PC-9 (cell line): Measurements from ENCODE around the gene PIH1D1. TPM values are rescaled to one million over a fixed set of nuclear protein-coding genes. Genes with fewer than 3 reads are reported as not detected.

Source experiments
- BruUV-seq: library from RNA; stranded (reverse); fragments of 400-500 nt; replicated peaks from 2 replicates; lab custom pipeline; 2021; lab: Mats Ljungman, UMichigan
- CTCF ChIA-PET: fragments of 300-600 bp; sonication (Branson Sonifier 250); formaldehyde crosslinking; loops from one replicate; lab custom pipeline; 2022; ENCODE audit warnings: antibody characterized with exemption; lab: Charles Lee
- POLR2A ChIA-PET: fragments of 300-600 bp; sonication (Branson Sonifier 250); formaldehyde crosslinking; loops from one replicate; lab custom pipeline; 2022; ENCODE audit warnings: antibody characterized with exemption; ENCODE audit not compliant: unreplicated experiment; lab: Charles Lee
- DNase-seq, 2 experiments: peaks; one replicate each; pipeline versions ENCODE4 v3.0.0 to v3.0.0-alpha.2; 2015 to 2022; ENCODE audit warnings: mixed read lengths in 1 of 2
- H2AFZ ChIP-seq: fragments of 200-600 bp; sonication (generic); 2 replicates; pipeline ENCODE4 v1.8.1; 2017; ENCODE audit warnings: antibody characterized with exemption
- H3F3A ChIP-seq: fragments of 200-600 bp; sonication (generic); 2 replicates; pipeline ENCODE4 v1.8.1; 2017; ENCODE audit warnings: antibody characterized with exemption, mild to moderate bottlenecking, low read depth; ENCODE audit not compliant: insufficient read depth
- H3K27ac ChIP-seq: fragments of 200-600 bp; sonication (generic); 2 replicates; pipeline ENCODE4 v1.6.1; 2016; ENCODE audit warnings: mixed run types
- H3K27me3 ChIP-seq: fragments of 200-600 bp; sonication (generic); 2 replicates; pipeline ENCODE4 v1.6.1; 2016; ENCODE audit warnings: low read depth, mixed run types; ENCODE audit not compliant: insufficient read depth
- H3K36me3 ChIP-seq: fragments of 200-600 bp; sonication (generic); 2 replicates; pipeline ENCODE4 v1.6.1; 2016; ENCODE audit warnings: low read depth, mixed run types
- H3K4me1 ChIP-seq: fragments of 200-600 bp; sonication (generic); replicated peaks from 2 replicates; pipeline ENCODE4 v1.6.1; 2016; ENCODE audit warnings: mixed run types; ENCODE audit not compliant: insufficient read depth
- H3K4me2 ChIP-seq: fragments of 200-600 bp; sonication (generic); 2 replicates; pipeline ENCODE4 v1.6.1; 2017; ENCODE audit warnings: mixed run types
- H3K4me3 ChIP-seq: fragments of 200-600 bp; sonication (generic); 2 replicates; pipeline ENCODE4 v1.6.1; 2016; ENCODE audit warnings: mixed run types
- H3K79me2 ChIP-seq: fragments of 200-600 bp; sonication (generic); 2 replicates; pipeline ENCODE4 v1.6.1; 2017; ENCODE audit warnings: low read depth, mixed run types
- H3K9me2 ChIP-seq: fragments of 200-600 bp; sonication (generic); 2 replicates; pipeline ENCODE4 v1.8.1; 2017; ENCODE audit warnings: mild to moderate bottlenecking; ENCODE audit not compliant: insufficient read depth
- H3K9me3 ChIP-seq: fragments of 200-600 bp; sonication (generic); 2 replicates; pipeline ENCODE4 v1.8.1; 2016; ENCODE audit warnings: low read depth; ENCODE audit not compliant: insufficient read depth
- H4K20me1 ChIP-seq: fragments of 200-600 bp; sonication (generic); 2 replicates; pipeline ENCODE4 v1.8.1; 2017; ENCODE audit not compliant: insufficient read depth
- CTCF ChIP-seq: fragments of 200-600 bp; sonication (generic); conservative IDR thresholded peaks from 2 replicates; pipeline ENCODE4 v1.6.1; 2017; ENCODE audit warnings: mixed run types, antibody characterized with exemption, mild to moderate bottlenecking, moderate library complexity
- EZH2 ChIP-seq: fragments of 200-600 bp; sonication (generic); IDR thresholded peaks from 2 replicates; pipeline ENCODE4 v1.8.0; 2017; ENCODE audit warnings: antibody characterized with exemption, low read depth
- intact Hi-C: fragments of 100-400 bp; cut with micrococcal nuclease; formaldehyde crosslinking; loops from one replicate; pipeline ENCODE4 v1.10.0; 2022; ENCODE audit not compliant: unreplicated experiment
- total RNA-seq: library from RNA; stranded (reverse); gene quantifications from 2 replicates; pipeline ENCODE4 v1.2.3, GENCODE V29; 2021

The PIH1D1 gene
- total RNA-seq, 1 experiment from 2014 or later: 156 TPM

DNA sequence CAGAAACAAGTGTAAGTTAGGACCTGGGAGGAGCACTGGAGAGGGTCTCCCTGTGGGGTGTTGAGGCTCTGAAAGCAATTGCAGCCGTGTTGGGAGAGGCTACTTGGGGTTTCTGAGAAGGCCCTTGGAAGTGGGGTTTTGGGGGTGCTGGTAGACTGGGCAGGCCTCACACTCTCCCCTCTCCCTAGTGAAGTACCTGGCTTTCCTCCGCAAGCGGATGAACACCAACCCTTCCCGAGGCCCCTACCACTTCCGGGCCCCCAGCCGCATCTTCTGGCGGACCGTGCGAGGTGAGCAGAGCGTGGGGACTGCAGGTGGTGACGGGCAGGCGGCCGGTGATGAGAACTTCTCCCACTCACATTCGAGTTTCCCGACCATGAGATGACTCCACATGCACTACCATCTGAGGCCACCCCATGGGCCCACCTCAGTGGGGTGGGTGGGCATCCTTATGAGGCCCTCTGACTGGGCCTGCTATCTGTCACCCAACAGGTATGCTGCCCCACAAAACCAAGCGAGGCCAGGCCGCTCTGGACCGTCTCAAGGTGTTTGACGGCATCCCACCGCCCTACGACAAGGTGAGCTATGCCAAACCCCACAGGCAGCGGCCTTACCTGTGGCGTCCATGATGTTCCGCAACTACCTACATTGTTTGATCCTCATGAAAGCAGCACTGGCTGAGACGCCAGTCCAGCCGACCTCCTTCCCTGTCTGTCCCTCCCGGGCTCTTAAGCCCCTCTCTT lies 38.8 kb upstream of the PIH1D1 start:
- no peaks in the 10 kb centered on the region for H3K9me2 ChIP-seq
- TF ChIP-seq EZH2 (no peak), CTCF (no peak)
- peaks cover 25% of the 10 kb centered on the region for H3K4me1 ChIP-seq
- POLR2A ChIA-PET: no interaction called here
- H3K27me3 ChIP-seq: no peaks in the 10 kb centered on the region
- H3K27ac ChIP-seq: peak overlapping the region; percentile 91
- H3K36me3 ChIP-seq: peaks cover 51% of the 10 kb centered on the region
- H2AFZ ChIP-seq: no peak overlapping the region
- DNase-seq: no peak
- H3K9me3 ChIP-seq: no peaks in the 10 kb centered on the region
- H3K4me3 ChIP-seq: peak overlapping the region; percentile 96; the same call in 1 of the 2 replicates
- intact Hi-C loops: no loop called here
- peaks cover 60% of the 10 kb centered on the region for H3K79me2 ChIP-seq
- H3F3A ChIP-seq: peaks cover 79% of the 10 kb centered on the region
- no TSS peak for BruUV-seq
- H3K4me2 ChIP-seq: peak overlapping the region; percentile 95
- H4K20me1 ChIP-seq: peaks cover 52% of the 10 kb centered on the region
- CTCF ChIA-PET: no interaction called here

DNA sequence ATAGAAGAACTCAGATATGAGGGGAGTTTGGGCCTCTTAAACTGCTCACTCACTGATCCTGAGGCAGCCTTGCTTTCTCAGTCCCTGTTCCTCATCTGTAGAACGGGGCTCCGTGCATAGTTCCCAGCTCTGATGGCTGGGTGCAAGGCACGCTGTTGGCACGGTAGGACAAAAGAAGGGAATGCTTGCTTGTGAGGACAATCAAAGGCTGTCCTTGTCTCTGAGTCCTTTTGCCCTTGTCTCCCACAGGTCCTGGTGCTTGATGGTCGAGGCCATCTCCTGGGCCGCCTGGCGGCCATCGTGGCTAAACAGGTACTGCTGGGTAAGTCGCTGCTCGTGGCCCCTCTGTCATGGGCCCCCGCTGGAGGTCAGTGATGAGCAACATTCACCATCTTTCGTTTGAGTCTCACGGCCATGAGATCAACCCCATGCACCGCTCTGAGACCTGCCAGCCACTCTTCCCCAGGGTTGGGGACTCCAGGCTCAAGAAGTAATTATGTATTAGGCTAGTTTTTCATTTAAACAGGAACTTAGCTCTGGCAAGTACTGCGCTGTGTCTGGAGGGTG lies 38.1 kb upstream of the PIH1D1 start:
- peak overlapping the region; percentile 95 for H3K4me2 ChIP-seq
- H3K79me2 ChIP-seq: peaks cover 52% of the 10 kb centered on the region
- no peak for DNase-seq
- H3K27ac ChIP-seq: peak overlapping the region; percentile 91
- intact Hi-C loops: no loop called here
- POLR2A ChIA-PET: interaction anchor here (0.7 kb wide), 1 partner anchor 38 kb away, joined by 4 read pairs; the partner anchor contains the start of gene PIH1D1
- H3K9me2 ChIP-seq: no peaks in the 10 kb centered on the region
- BruUV-seq: no TSS peak
- peaks cover 51% of the 10 kb centered on the region for H3K36me3 ChIP-seq
- H2AFZ ChIP-seq: no peak overlapping the region
- CTCF ChIA-PET: no interaction called here
- peaks cover 18% of the 10 kb centered on the region for H3K4me1 ChIP-seq
- H3F3A ChIP-seq: peaks cover 71% of the 10 kb centered on the region
- H3K9me3 ChIP-seq: no peaks in the 10 kb centered on the region
- TF ChIP-seq EZH2 (no peak), CTCF (no peak; the same call in 1 of the 2 replicates)
- peak overlapping the region; percentile 96 for H3K4me3 ChIP-seq
- H4K20me1 ChIP-seq: peaks cover 52% of the 10 kb centered on the region
- no peaks in the 10 kb centered on the region for H3K27me3 ChIP-seq

GRCh38 chr19:49488863-49489537 lies 37.4 kb upstream of the PIH1D1 start:
- CTCF ChIA-PET: interaction anchor here (0.6 kb wide), 1 partner anchor 438 kb away, joined by 3 read pairs; no protein-coding TSS in a partner anchor
- H3K4me1 ChIP-seq: peaks cover 18% of the 10 kb centered on the region

More at GRCh38 chr19:49488863-49489537, 37.4 kb upstream of the PIH1D1 start:
- peaks cover 64% of the 10 kb centered on the region for H3F3A ChIP-seq
- POLR2A ChIA-PET: interaction anchor here (0.6 to 0.7 kb wide), 3 partner anchors 38 to 362 kb away, joined by 3 to 4 read pairs (median 4); partner anchors contain the start of gene PIH1D1
- no TSS peak for BruUV-seq
- TF ChIP-seq EZH2 (no peak), CTCF (no peak)
- H3K27ac ChIP-seq: peak overlapping the region; percentile 91
- no peak for DNase-seq
- peaks cover 52% of the 10 kb centered on the region for H4K20me1 ChIP-seq
- H3K79me2 ChIP-seq: peaks cover 52% of the 10 kb centered on the region
- no peaks in the 10 kb centered on the region for H3K9me3 ChIP-seq
- intact Hi-C loops: no loop called here
- peak overlapping the region; percentile 96 for H3K4me3 ChIP-seq
- no peaks in the 10 kb centered on the region for H3K27me3 ChIP-seq
- H3K9me2 ChIP-seq: no peaks in the 10 kb centered on the region
- H2AFZ ChIP-seq: no peak overlapping the region
- peak overlapping the region; percentile 95 for H3K4me2 ChIP-seq
- H3K36me3 ChIP-seq: peaks cover 51% of the 10 kb centered on the region
